ENCODE measurements around the gene SLC24A3.

- TF ChIP-seq CTCF (IDR thresholded peaks at IDR 0.05; ENCODE audit: low read depth, low read length, poor library complexity, severe bottlenecking) = no peak
- TF ChIP-seq EZH2phosphoT487 (IDR thresholded peaks at IDR 0.05; ENCODE audit: borderline replicate concordance, low read length) = no peak
Observed at GRCh38 chr20:19241440-19241839, 29.0 kb downstream of the SLC24A3 start.

Measured in DOHH2 (cell line).